A549 (cell line): Measurements from ENCODE around the gene COBLL1. TPM values are rescaled to one million over a fixed set of nuclear protein-coding genes. Genes with fewer than 3 reads are reported as not detected.

ENCODE experiments used
- ATAC-seq, 2 experiments: fragments of 200-7000 bp in 1 of 2; fragments of >200 bp in 1 of 2; cut with Nextera tagmentation in 1 of 2; cut with Tn5 transposase in 1 of 2; 3 replicates each; pipeline versions ENCODE4 v1.8.0 to v1.9.1; 2018 to 2020; ENCODE audit warnings: mild to moderate bottlenecking in 1 of 2, moderate library complexity in 1 of 2
- CTCF ChIA-PET: fragments of 300-600 bp; sonication (Branson Sonifier 250); formaldehyde crosslinking; extraction: SDS; loops from one replicate; lab custom pipeline; 2021; ENCODE audit warnings: antibody characterized with exemption, inconsistent platforms; lab: Yijun Ruan, JAX
- POLR2A ChIA-PET: fragments of 350-600 bp; formaldehyde crosslinking; extraction: SDS; loops from one replicate; lab custom pipeline; 2021; ENCODE audit warnings: antibody characterized with exemption, inconsistent platforms; lab: Yijun Ruan, JAX
- DNase-seq, 2 experiments: peaks; one replicate each; pipeline versions ENCODE4 v3.0.0 to v3.0.0-alpha.2; 2011 to 2016; ENCODE audit warnings: low read depth in 1 of 2, low spot score in 1 of 2
- FAIRE-seq: peaks from 2 replicates; lab custom pipeline; 2011; peaks lifted over from hg19 to GRCh38; lab: Jason Lieb, UNC
- H3K27ac ChIP-seq, 2 experiments: fragments of >200 bp; sonication (Bioruptor Twin); formaldehyde crosslinking; 3 replicates each; pipeline ENCODE4 v1.5.1; 2016 to 2017
- H3K4me1 ChIP-seq: fragments of >200 bp; sonication (Bioruptor Twin); formaldehyde crosslinking; 3 replicates; pipeline ENCODE4 v1.6.1; 2016
- H3K4me2 ChIP-seq: fragments of >200 bp; sonication (Bioruptor Twin); formaldehyde crosslinking; 3 replicates; pipeline ENCODE4 v1.6.1; 2016
- H3K4me3 ChIP-seq: fragments of >200 bp; sonication (Bioruptor Twin); formaldehyde crosslinking; 3 replicates; pipeline ENCODE4 v1.5.1; 2016
- H3K9me3 ChIP-seq: fragments of >200 bp; sonication (Bioruptor Twin); formaldehyde crosslinking; 3 replicates; pipeline ENCODE4 v1.6.1; 2016
- CBX8 ChIP-seq: fragments of 200-600 bp; sonication (generic); IDR thresholded peaks from 2 replicates; pipeline ENCODE4 v1.6.1; 2016
- CHD2 ChIP-seq: fragments of 150-350 bp; IDR thresholded peaks from 2 replicates; pipeline ENCODE4 v1.6.1; 2014; ENCODE audit warnings: low read length; ENCODE audit not compliant: partially characterized antibody
- FOSB ChIP-seq: fragments of 250-450 bp; sonication (Bioruptor Pico); IDR thresholded peaks from 2 replicates; pipeline ENCODE4 v1.5.0; 2020; ENCODE audit warnings: mild to moderate bottlenecking, moderate library complexity
- FOSL2 ChIP-seq, 2 experiments: fragments of 450-650 bp in 1 of 2; fragments of >200 bp in 1 of 2; sonication (Bioruptor Twin) in 1 of 2; formaldehyde crosslinking; IDR thresholded peaks; 2 replicates each; pipeline versions ENCODE4 v1.5.0 to v1.6.1; 2016 to 2020; ENCODE audit warnings: mild to moderate bottlenecking in 1 of 2, moderate library complexity in 1 of 2
- HEYL ChIP-seq: fragments of 250-450 bp; sonication (Bioruptor Pico); IDR thresholded peaks from 2 replicates; pipeline ENCODE4 v1.8.0; 2021; ENCODE audit warnings: mild to moderate bottlenecking, moderate library complexity
- HOXB5 ChIP-seq: fragments of 250-450 bp; sonication (Bioruptor Pico); IDR thresholded peaks from 2 replicates; pipeline ENCODE4 v1.5.0; 2020; ENCODE audit warnings: mild to moderate bottlenecking, moderate library complexity
- JUN ChIP-seq, 2 experiments: fragments of >200 bp; sonication (Bioruptor Twin); formaldehyde crosslinking; IDR thresholded peaks; 2 replicates in 1 of 2; 3 replicates in 1 of 2; pipeline ENCODE4 v1.6.1; 2016 to 2017
- MAZ ChIP-seq: fragments of 150-350 bp; IDR thresholded peaks from 2 replicates; pipeline ENCODE4 v1.6.1; 2014; ENCODE audit warnings: antibody characterized with exemption, low read depth, low read length, borderline replicate concordance
- NFE2L2 ChIP-seq: fragments of 150-350 bp; conservative IDR thresholded peaks from 2 replicates; pipeline ENCODE4 v1.6.1; 2014; ENCODE audit warnings: low read length
- NR3C1 ChIP-seq: fragments of >200 bp; sonication (Bioruptor Twin); formaldehyde crosslinking; IDR thresholded peaks from 3 replicates; pipeline ENCODE4 v1.6.1; 2017
- POLR2AphosphoS2 ChIP-seq: conservative IDR thresholded peaks from 2 replicates; pipeline ENCODE4 v1.6.1; 2012; ENCODE audit warnings: low read length, improper control_type of control experiment, inconsistent platforms
- TFCP2L1 ChIP-seq: fragments of 250-450 bp; sonication (Bioruptor Pico); IDR thresholded peaks from 2 replicates; pipeline ENCODE4 v1.5.0; 2021; ENCODE audit warnings: mild to moderate bottlenecking
- WGBS: methylation state at CpG from one replicate; pipeline ENCODE4 v1.1.6; 2017; ENCODE audit errors: missing lambda C conversion rate; 5-methylcytosine and 5-hydroxymethylcytosine counted together
- polyA plus RNA-seq, 4 experiments: library from polyadenylated mRNA; depleted of rRNA in 3 of 4; stranded (reverse); fragments of >200 nt; fragmentation: RNase III in 1 of 4; extraction: RNeasy Plus Mini Kit Qiagen cat#74134 plus additional on column Dnase treatment in 1 of 4; gene quantifications; 2 replicates in 3 of 4; 3 replicates in 1 of 4; pipeline ENCODE4 v1.2.3, GENCODE V29; 2011 to 2017
- TF ChIP-seq, protein P1 (sequence below): fragments of >200 bp; sonication (Bioruptor Twin); formaldehyde crosslinking; IDR thresholded peaks from 3 replicates; pipeline ENCODE4 v1.5.1; 2016
- TF ChIP-seq, protein P2 (sequence below): fragments of >200 bp; sonication (Bioruptor Twin); formaldehyde crosslinking; IDR thresholded peaks from 2 replicates; pipeline ENCODE4 v1.6.1; 2016
- TF ChIP-seq, protein P3 (sequence below): fragments of 200-600 bp; sonication (generic); IDR thresholded peaks from 2 replicates; pipeline ENCODE4 v1.6.1; 2016; ENCODE audit warnings: antibody characterized with exemption, mild to moderate bottlenecking, moderate library complexity
- TF ChIP-seq, protein P4 (sequence below): IDR thresholded peaks from 2 replicates; pipeline ENCODE4 v1.6.1; 2012

The COBLL1 gene
- polyA plus RNA-seq, 2 of the 4 experiments (the other 2 are of a cell fraction) = 2.6 to 5.3 TPM

DNA sequence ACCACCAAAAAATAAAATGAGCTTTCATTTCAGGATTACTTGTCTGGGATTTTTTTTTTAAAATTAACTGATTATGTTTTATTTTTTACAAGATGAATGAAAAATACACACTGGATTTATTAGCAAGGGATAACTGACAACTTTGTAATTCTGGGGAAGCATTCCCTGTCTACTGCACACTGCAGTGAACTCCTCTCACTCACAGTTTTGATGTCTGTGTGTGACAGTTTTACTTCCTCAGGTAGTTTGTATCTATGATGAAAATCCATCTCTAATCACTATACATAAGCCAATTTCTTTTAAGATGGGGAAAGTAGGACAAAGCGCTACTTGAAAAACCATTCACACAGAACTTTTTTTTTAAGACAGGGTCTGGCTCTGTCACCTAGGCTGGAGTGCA is 94.5 kb downstream of the COBLL1 start:
- ChIA-PET POLR2A (no interaction called here), CTCF (interaction anchor here (0.7 to 1.2 kb wide), 2 partner anchors 9 to 166 kb away, joined by 3 to 5 read pairs; no protein-coding TSS in a partner anchor)
- no peak for DNase-seq
- H3K4me2 ChIP-seq = no peak overlapping the region
- no peak overlapping the region for H3K4me3 ChIP-seq
- TF ChIP-seq, protein P1, sequence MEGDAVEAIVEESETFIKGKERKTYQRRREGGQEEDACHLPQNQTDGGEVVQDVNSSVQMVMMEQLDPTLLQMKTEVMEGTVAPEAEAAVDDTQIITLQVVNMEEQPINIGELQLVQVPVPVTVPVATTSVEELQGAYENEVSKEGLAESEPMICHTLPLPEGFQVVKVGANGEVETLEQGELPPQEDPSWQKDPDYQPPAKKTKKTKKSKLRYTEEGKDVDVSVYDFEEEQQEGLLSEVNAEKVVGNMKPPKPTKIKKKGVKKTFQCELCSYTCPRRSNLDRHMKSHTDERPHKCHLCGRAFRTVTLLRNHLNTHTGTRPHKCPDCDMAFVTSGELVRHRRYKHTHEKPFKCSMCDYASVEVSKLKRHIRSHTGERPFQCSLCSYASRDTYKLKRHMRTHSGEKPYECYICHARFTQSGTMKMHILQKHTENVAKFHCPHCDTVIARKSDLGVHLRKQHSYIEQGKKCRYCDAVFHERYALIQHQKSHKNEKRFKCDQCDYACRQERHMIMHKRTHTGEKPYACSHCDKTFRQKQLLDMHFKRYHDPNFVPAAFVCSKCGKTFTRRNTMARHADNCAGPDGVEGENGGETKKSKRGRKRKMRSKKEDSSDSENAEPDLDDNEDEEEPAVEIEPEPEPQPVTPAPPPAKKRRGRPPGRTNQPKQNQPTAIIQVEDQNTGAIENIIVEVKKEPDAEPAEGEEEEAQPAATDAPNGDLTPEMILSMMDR = no peak
- TF ChIP-seq NR3C1 = no peak
- TF ChIP-seq HOXB5 (CRISPR knock-in tag) = no peak
- no peak for TF ChIP-seq CBX8
- TF ChIP-seq NFE2L2 = no peak
- TF ChIP-seq, protein P2, sequence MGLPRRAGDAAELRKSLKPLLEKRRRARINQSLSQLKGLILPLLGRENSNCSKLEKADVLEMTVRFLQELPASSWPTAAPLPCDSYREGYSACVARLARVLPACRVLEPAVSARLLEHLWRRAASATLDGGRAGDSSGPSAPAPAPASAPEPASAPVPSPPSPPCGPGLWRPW = no peak
- TF ChIP-seq, protein P3, sequence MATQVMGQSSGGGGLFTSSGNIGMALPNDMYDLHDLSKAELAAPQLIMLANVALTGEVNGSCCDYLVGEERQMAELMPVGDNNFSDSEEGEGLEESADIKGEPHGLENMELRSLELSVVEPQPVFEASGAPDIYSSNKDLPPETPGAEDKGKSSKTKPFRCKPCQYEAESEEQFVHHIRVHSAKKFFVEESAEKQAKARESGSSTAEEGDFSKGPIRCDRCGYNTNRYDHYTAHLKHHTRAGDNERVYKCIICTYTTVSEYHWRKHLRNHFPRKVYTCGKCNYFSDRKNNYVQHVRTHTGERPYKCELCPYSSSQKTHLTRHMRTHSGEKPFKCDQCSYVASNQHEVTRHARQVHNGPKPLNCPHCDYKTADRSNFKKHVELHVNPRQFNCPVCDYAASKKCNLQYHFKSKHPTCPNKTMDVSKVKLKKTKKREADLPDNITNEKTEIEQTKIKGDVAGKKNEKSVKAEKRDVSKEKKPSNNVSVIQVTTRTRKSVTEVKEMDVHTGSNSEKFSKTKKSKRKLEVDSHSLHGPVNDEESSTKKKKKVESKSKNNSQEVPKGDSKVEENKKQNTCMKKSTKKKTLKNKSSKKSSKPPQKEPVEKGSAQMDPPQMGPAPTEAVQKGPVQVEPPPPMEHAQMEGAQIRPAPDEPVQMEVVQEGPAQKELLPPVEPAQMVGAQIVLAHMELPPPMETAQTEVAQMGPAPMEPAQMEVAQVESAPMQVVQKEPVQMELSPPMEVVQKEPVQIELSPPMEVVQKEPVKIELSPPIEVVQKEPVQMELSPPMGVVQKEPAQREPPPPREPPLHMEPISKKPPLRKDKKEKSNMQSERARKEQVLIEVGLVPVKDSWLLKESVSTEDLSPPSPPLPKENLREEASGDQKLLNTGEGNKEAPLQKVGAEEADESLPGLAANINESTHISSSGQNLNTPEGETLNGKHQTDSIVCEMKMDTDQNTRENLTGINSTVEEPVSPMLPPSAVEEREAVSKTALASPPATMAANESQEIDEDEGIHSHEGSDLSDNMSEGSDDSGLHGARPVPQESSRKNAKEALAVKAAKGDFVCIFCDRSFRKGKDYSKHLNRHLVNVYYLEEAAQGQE = no peak
- no peak for TF ChIP-seq FOSL2 (IDR thresholded peaks at IDR 0.05)
- no peak for TF ChIP-seq FOSL2 (CRISPR knock-in tag; IDR thresholded peaks at IDR 0.05)
- TF ChIP-seq TFCP2L1 (CRISPR knock-in tag) = no peak
- TF ChIP-seq JUN (IDR thresholded peaks at IDR 0.05) = no peak
- TF ChIP-seq, all 56 proteins: peak for 0
- no peaks in the 10 kb centered on the region for H3K4me1 ChIP-seq
- ATAC-seq (no peak), FAIRE-seq (no peak)
- no peak overlapping the region for H3K27ac ChIP-seq
- WGBS = 93% methylated on average over 1 of the region's 1 CpG
- no peaks in the 10 kb centered on the region for H3K9me3 ChIP-seq

DNA sequence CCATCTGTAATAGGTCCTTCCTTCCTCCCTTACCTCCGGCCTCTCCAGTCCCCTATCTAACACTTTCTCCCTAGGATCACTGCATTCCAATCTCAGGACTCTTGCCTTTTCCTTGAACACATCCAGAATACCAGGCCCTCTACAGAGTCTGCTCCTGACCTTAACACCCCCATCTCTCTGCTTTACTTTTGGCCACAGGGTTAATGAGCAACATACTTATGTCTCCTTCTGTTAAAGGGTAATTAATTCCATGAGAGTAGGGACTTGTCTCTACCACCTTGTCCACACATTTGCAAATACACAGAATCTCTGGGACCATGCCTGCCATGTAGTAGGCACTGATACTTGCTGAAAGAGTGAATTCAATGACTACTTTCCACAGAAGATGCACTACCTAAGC is 94.9 kb downstream of the COBLL1 start:
- H3K27ac ChIP-seq = no peak overlapping the region
- ATAC-seq (no peak), DNase-seq (no peak), FAIRE-seq (no peak)
- ChIA-PET CTCF (interaction anchor here (0.6 to 1.2 kb wide), 3 partner anchors 9 to 547 kb away, joined by 3 to 5 read pairs (median 3); no protein-coding TSS in a partner anchor), POLR2A (no interaction called here)
- no peaks in the 10 kb centered on the region for H3K9me3 ChIP-seq
- H3K4me3 ChIP-seq = no peak overlapping the region
- TF ChIP-seq CHD2 (no peak), MAZ (no peak), HEYL (CRISPR knock-in tag) (no peak), POLR2AphosphoS2 (no peak), FOSB (CRISPR knock-in tag) (no peak)
- TF ChIP-seq, protein P4, sequence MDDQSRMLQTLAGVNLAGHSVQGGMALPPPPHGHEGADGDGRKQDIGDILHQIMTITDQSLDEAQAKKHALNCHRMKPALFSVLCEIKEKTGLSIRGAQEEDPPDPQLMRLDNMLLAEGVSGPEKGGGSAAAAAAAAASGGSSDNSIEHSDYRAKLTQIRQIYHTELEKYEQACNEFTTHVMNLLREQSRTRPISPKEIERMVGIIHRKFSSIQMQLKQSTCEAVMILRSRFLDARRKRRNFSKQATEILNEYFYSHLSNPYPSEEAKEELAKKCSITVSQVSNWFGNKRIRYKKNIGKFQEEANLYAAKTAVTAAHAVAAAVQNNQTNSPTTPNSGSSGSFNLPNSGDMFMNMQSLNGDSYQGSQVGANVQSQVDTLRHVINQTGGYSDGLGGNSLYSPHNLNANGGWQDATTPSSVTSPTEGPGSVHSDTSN = no peak
- TF ChIP-seq, protein P1 = no peak
- WGBS = 89% methylated on average over 1 of the region's 1 CpG
- H3K4me1 ChIP-seq = no peaks in the 10 kb centered on the region
- no peak overlapping the region for H3K4me2 ChIP-seq
